ENCODE data around the gene MRPS5. TPM values are rescaled to one million over a fixed set of nuclear protein-coding genes. Genes with fewer than 3 reads are reported as not detected.

The MRPS5 gene
- total RNA-seq = 53.1 and 62.2 TPM in 2 replicates

GRCh38 chr2:95121407-95122196 lies at the start of gene MRPS5:
Gene MRPS5 (minus strand): TSS chr2:95121808. CDS start chr2:95121791, 17 bp downstream.

DNA sequence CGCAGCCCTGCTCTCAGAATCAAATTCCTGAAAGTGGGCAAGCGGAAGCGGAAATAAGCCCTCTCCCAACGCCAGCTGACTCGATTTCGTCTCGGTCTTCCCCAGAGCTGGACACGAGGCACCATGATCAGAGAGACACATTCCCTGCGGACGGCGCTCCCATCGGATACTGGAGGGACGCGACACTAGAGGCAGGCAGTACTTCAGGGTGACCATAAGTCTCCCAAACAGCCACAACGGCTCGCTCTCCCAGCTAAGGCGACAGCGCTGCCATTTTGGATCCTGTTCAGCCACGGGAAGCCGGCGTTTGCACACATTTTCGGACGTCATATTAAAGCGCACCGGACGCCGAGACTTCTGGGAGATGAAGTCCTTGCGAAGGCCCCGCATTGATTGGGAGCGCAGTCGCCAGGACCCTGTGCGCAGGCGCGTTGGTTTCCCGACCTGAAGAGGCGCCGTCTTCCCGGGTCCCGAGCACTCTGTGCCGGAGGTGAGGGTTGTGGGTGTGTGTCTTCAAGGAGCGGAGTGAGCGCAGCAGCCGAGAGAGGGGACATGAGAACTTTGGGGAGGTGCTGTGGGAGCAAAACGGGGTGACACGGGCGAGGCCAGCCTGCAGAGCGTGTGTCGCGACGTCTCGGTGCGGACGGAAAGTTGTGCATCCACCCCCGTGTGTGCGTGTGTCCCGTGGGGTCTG lies 43.9 kb upstream of the MRPS5 start, which contains the start of gene ZNF2:
TSS of gene ZNF2 (plus strand) at position 439 of the 694 bp plus-strand sequence. CDS start 10,418 bp downstream, outside the sequence.

DNA sequence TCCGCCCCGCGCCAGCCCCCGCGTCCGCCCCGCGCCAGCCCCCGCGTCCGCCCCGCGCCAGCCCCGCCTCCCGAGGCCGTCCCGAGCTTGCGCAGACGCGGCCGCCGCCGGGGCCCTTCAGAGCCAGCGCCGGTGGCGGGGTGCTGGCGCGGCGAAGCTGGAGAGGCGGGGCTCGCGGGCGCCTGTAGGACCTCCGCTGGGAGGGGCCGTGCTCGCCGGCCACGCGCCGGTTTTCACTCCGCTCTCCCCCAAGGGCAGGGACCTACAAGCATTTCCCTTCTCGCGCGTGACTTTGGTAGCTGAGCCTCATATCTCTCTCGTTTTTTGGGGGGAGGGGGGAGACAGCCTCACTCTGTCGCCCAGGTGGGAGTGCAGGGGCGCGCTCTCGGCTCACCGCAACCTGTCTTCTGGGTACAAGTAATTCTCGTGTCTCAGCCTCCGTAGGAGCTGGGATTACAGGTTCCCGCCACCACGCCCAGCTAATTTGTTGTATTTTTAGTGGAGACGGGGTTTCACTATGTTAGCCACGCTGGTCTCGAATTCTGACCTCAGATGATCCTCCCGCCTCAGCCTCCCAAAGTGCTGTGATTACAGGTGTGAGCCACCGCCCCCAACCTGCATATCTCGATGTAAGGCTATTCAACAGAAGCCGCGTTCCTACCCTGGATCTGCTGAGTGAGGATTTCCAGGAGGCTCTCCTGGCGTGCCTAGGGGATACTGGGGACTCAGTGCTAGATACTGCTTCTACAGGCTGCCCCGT lies 38.3 kb upstream of the MRPS5 start, which contains the start of gene ZNF514:
TSS of gene ZNF514 (minus strand) at position 159 of the 760 bp plus-strand sequence. CDS start 6,595 bp downstream, outside the sequence.

Other genes starting within 250 kb of the MRPS5 start
- 1.3 and 55.9 TPM in 2 replicates for gene MAL, start 96.1 kb downstream of the MRPS5 start, total RNA-seq
- 12.8 and 15.9 TPM in 2 replicates for gene ZNF514, start 38.0 kb upstream of the MRPS5 start, total RNA-seq
- gene ZNF2, start 44.0 kb upstream of the MRPS5 start, total RNA-seq = 5.5 and 6.7 TPM in 2 replicates
- 4.5 and 7.2 TPM in 2 replicates for gene ZNF892, start 85.7 kb upstream of the MRPS5 start, total RNA-seq
- 37.1 and 59.9 TPM in 2 replicates for gene PROM2, start 152.6 kb upstream of the MRPS5 start, total RNA-seq
- gene KCNIP3, start 175.5 kb upstream of the MRPS5 start, total RNA-seq = 11.1 TPM in 1 of 2 replicates, not detected in the other

Measured in tracheal epithelial cell (primary cell).